SK-N-SH (cell line): ENCODE data around the gene PPP1R12B. TPM values are rescaled to one million over a fixed set of nuclear protein-coding genes. Genes with fewer than 3 reads are reported as not detected.
"Not testable (repeated sequence)": the region's sequence is repeated elsewhere in the genome, so short reads cannot be mapped to it uniquely, and the experiment has no call there.

ENCODE experiments used
- CTCF ChIA-PET: fragments of 300-600, 350-600 bp; formaldehyde crosslinking; extraction: SDS; loops from one replicate; lab custom pipeline; 2021; lab: Yijun Ruan, JAX
- POLR2A ChIA-PET: fragments of 350-600 bp; sonication (Branson Sonifier 250); formaldehyde crosslinking; extraction: SDS; loops from one replicate; lab custom pipeline; 2020; ENCODE audit warnings: antibody characterized with exemption, inconsistent platforms; lab: Yijun Ruan, JAX
- DNase-seq: peaks from one replicate; pipeline ENCODE4 v3.0.0; 2012
- H2AFZ ChIP-seq: fragments of 200-600 bp; sonication (generic); 2 replicates; pipeline ENCODE4 v1.8.1; 2016; ENCODE audit warnings: antibody characterized with exemption, mild to moderate bottlenecking, low read depth
- H3F3A ChIP-seq: fragments of 200-600 bp; sonication (generic); replicated peaks from 2 replicates; pipeline ENCODE3; 2016; ENCODE audit warnings: antibody characterized with exemption, mild to moderate bottlenecking; ENCODE audit not compliant: insufficient read depth
- H3K27ac ChIP-seq, 2 experiments: fragments of 200-500 bp in 1 of 2; fragments of 200-600 bp in 1 of 2; sonication (Bioruptor generic) in 1 of 2; sonication (generic), shearing (Covaris generic) in 1 of 2; 2 replicates each; pipeline versions ENCODE4 v1.5.1 to v1.6.1; 2014 to 2016; ENCODE audit warnings: low read depth in 2 of 2, inconsistent platforms in 1 of 2, low read length in 1 of 2, mild to moderate bottlenecking in 1 of 2, mixed read lengths in 1 of 2
- H3K27me3 ChIP-seq: fragments of 200-600 bp; sonication (generic), shearing (Covaris generic); 2 replicates; pipeline ENCODE4 v1.6.1; 2016; ENCODE audit warnings: mixed run types; ENCODE audit not compliant: insufficient read depth
- H3K36me3 ChIP-seq, 2 experiments: fragments of 200-500 bp in 1 of 2; fragments of 200-600 bp in 1 of 2; sonication (Bioruptor generic) in 1 of 2; sonication (generic) in 1 of 2; replicated peaks in 1 of 2; 2 replicates each; pipeline versions ENCODE3 to v1.5.1; 2014 to 2016; ENCODE audit warnings: low read length in 1 of 2, mild to moderate bottlenecking in 1 of 2; ENCODE audit not compliant: insufficient read depth in 2 of 2, control insufficient read depth in 1 of 2
- H3K4me1 ChIP-seq, 2 experiments: fragments of 200-500 bp in 1 of 2; fragments of 200-600 bp in 1 of 2; sonication (Bioruptor generic) in 1 of 2; sonication (generic), shearing (Covaris generic) in 1 of 2; 2 replicates each; pipeline versions ENCODE4 v1.5.1 to v1.6.1; 2014 to 2016; ENCODE audit warnings: low read depth in 1 of 2, low read length in 1 of 2, mixed run types in 1 of 2; ENCODE audit not compliant: insufficient read depth in 2 of 2, control insufficient read depth in 1 of 2
- H3K4me2 ChIP-seq: fragments of 200-600 bp; sonication (generic), shearing (Covaris generic); 2 replicates; pipeline ENCODE4 v1.6.1; 2017; ENCODE audit warnings: mixed run types
- H3K4me3 ChIP-seq, 2 experiments: fragments of 200-500 bp in 1 of 2; fragments of 200-600 bp in 1 of 2; sonication (Bioruptor generic) in 1 of 2; sonication (generic), shearing (Covaris generic) in 1 of 2; 2 replicates each; pipeline versions ENCODE4 v1.5.1 to v1.8.1; 2014 to 2016; ENCODE audit warnings: low read depth in 2 of 2, inconsistent platforms in 1 of 2, low read length in 1 of 2, mild to moderate bottlenecking in 1 of 2, mixed read lengths in 1 of 2, moderate library complexity in 1 of 2
- H3K79me2 ChIP-seq: fragments of 200-600 bp; sonication (generic); 2 replicates; pipeline ENCODE4 v1.8.1; 2017; ENCODE audit warnings: mild to moderate bottlenecking; ENCODE audit not compliant: insufficient read depth
- H3K9ac ChIP-seq: fragments of 200-600 bp; sonication (generic); 2 replicates; pipeline ENCODE4 v1.6.1; 2017; ENCODE audit warnings: mixed run types
- H3K9me2 ChIP-seq: fragments of 200-600 bp; sonication (generic); 2 replicates; pipeline ENCODE4 v1.6.1; 2017; ENCODE audit warnings: mixed run types
- H3K9me3 ChIP-seq: fragments of 200-600 bp; sonication (generic); 2 replicates; pipeline ENCODE4 v1.6.1; 2017; ENCODE audit warnings: mixed run types, mild to moderate bottlenecking, moderate library complexity
- H4K20me1 ChIP-seq: fragments of 200-600 bp; sonication (generic); 2 replicates; pipeline ENCODE4 v1.6.1; 2017; ENCODE audit warnings: mild to moderate bottlenecking, mixed run types; ENCODE audit not compliant: insufficient read depth
- FOSL2 ChIP-seq: IDR thresholded peaks from 2 replicates; pipeline ENCODE4 v1.4.0; 2012; ENCODE audit warnings: low read depth, mild to moderate bottlenecking, moderate library complexity, borderline replicate concordance
- JUND ChIP-seq: IDR thresholded peaks from 2 replicates; pipeline ENCODE4 v1.4.0; 2012
- MEF2A ChIP-seq: IDR thresholded peaks from 2 replicates; pipeline ENCODE4 v1.4.0; 2012; ENCODE audit warnings: low read depth, borderline replicate concordance
- RAD21 ChIP-seq: IDR thresholded peaks from 2 replicates; pipeline ENCODE4 v1.6.1; 2012; ENCODE audit warnings: mild to moderate bottlenecking, low read length
- SMC3 ChIP-seq: IDR thresholded peaks from 2 replicates; pipeline ENCODE4 v1.6.1; 2012; ENCODE audit warnings: low read depth, low read length, improper control_type of control experiment
- TEAD4 ChIP-seq: IDR thresholded peaks from 2 replicates; pipeline ENCODE4 v1.4.0; 2012; ENCODE audit warnings: mild to moderate bottlenecking, borderline replicate concordance; ENCODE audit not compliant: insufficient read depth
- WGBS: methylation state at CpG from one replicate; pipeline ENCODE4 v1.1.6; 2017; ENCODE audit warnings: low lambda C conversion rate; 5-methylcytosine and 5-hydroxymethylcytosine counted together
- polyA plus RNA-seq, 3 experiments: library from polyadenylated mRNA; depleted of rRNA; stranded (reverse); fragments of >200 nt; gene quantifications; 2 replicates each; pipeline ENCODE4 v1.2.3, GENCODE V29; 2012
- TF ChIP-seq, protein P1 (sequence below): fragments of 200-600 bp; sonication (generic); IDR thresholded peaks from 2 replicates; pipeline ENCODE4 v1.6.1; 2017; ENCODE audit warnings: antibody characterized with exemption, mild to moderate bottlenecking, moderate library complexity

The PPP1R12B gene
- polyA plus RNA-seq, 1 of the 3 experiments (the other 2 are of a cell fraction): 2.8 TPM

DNA sequence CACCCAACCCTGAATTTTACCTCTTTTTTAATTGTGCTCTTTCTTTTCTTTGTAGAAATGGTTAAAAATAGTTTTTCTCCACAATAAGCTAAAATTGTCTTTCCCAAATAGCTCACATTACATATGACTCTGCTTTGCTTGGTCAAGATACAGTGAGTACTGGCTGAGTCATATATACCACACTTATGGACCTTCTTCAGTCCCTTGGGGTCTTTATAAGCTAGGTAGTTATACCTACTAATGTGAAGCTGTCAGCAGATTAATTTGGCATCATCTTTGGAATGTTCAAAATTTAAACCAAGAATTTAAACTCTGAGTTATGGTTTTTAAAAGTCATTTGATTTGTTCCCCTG lies 111.6 kb downstream of the PPP1R12B start:
- not testable (repeated sequence) for H3K9me2 ChIP-seq, H4K20me1 ChIP-seq
- H3K4me2 ChIP-seq: peak overlapping the region; percentile 61
- TF ChIP-seq FOSL2 (peak; percentile 76), MEF2A (peak; percentile 73), JUND (peak; percentile 41)
- TF ChIP-seq, all 33 proteins: peak for 3; not testable (repeated sequence) for 30
- POLR2A ChIA-PET, H2AFZ ChIP-seq, H3K79me2 ChIP-seq, H3K27me3 ChIP-seq, DNase-seq, H3K36me3 ChIP-seq, H3K4me3 ChIP-seq, H3K9me3 ChIP-seq: not testable (repeated sequence)
- peak overlapping the region; percentile 26; the same call in 1 of the 2 replicates for H3K9ac ChIP-seq
- H3K27ac ChIP-seq: peak overlapping the region; percentile 22 to 69; a peak in 3 of 4 replicates
- H3K4me1 ChIP-seq: peaks cover 0 to 14% of the 10 kb centered on the region in 2 experiments; a peak in 3 of 4 replicates
- CTCF ChIA-PET: interaction anchor here (0.7 to 8.3 kb wide), 4 partner anchors 116 to 267 kb away, joined by 3 to 67 read pairs (median 3); no protein-coding TSS in a partner anchor
- H3F3A ChIP-seq: peaks cover 23% of the 10 kb centered on the region

DNA sequence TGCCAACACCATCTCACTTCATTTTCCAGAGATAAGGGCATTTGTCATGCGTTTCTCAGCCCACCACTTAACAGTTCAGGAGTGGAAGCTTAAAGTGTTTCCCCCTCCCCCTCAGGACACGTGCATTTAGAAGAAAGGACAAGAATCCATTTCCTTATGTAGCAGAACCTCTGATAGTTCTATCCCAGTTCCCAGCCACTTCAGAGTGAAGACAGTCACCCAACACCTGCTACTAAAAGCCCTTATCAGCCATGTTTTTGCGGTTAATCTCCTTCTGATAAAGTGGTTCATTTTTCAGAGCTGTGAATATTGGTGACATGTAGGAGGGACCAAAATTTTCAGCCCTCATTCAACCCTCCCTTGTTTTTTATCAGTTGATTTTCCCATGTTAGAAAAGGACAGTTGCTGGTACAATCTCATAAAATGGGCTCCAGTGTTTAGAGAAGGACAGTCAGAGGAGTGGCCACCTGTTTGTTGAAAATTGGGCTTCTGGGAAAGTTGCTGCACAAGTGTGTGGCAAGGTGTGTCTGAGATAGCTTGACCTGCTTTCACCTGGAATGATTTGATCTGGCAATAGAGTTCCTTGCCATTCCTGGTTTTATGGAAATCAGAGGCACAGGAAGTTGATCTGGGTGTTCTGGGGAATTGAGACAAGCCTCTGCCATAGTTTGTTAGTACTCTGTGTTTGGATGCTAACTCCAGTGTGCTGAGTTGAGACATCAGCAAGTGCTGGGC lies 114.0 kb downstream of the PPP1R12B start:
- H4K20me1 ChIP-seq: no peaks in the 10 kb centered on the region
- peaks cover 14% of the 10 kb centered on the region for H3F3A ChIP-seq
- H2AFZ ChIP-seq: no peak overlapping the region
- H3K4me1 ChIP-seq: peaks cover 0 to 14% of the 10 kb centered on the region in 2 experiments; a peak in 3 of 4 replicates
- no peaks in the 10 kb centered on the region for H3K9me3 ChIP-seq
- no peaks in the 10 kb centered on the region for H3K79me2 ChIP-seq
- no peak overlapping the region for H3K4me2 ChIP-seq
- no peak overlapping the region for H3K4me3 ChIP-seq
- no peak overlapping the region for H3K9ac ChIP-seq
- DNase-seq: no peak
- H3K27me3 ChIP-seq: no peaks in the 10 kb centered on the region
- ChIA-PET POLR2A (no interaction called here), CTCF (interaction anchor here (1.7 to 8.3 kb wide), 3 partner anchors 138 to 255 kb away, joined by 3 to 67 read pairs (median 10); no protein-coding TSS in a partner anchor)
- TF ChIP-seq TEAD4: no peak
- no peak for TF ChIP-seq JUND
- no peak for TF ChIP-seq SMC3
- no peaks in the 10 kb centered on the region for H3K9me2 ChIP-seq
- no peak overlapping the region for H3K27ac ChIP-seq
- no peaks in the 10 kb centered on the region for H3K36me3 ChIP-seq
- WGBS: 95% methylated on average over 3 of the region's 3 CpGs

DNA sequence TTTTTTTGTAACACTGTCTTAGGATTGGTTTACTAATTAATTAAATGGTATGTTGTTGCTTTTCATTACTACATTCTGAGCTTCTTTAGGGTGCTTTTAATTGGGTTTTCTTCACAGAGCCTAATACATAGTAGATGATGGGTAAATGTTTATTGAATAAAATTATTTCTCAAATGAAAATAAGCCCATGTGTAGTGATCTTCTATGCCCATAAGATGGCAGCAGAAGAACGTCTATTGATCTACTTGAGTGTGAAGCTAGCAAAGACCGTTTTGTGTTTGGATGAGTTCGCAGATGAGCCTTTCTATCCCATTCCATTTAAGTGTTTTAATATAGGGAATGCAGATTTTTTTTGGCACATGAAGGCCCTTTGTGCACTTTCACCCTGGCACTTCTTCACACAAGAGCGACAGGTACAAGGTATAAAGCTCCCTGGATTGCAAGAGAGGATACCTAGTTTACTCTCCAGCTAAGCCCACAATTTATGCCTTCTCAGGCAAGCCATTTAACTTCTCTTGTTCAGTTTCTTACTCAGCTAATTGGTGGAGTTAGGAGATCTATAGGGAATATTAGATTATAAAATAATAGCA lies 115.7 kb downstream of the PPP1R12B start:
- H3K79me2 ChIP-seq, H3K4me2 ChIP-seq, H4K20me1 ChIP-seq, H3K9me3 ChIP-seq, H3K4me1 ChIP-seq, H3K27ac ChIP-seq, H3K27me3 ChIP-seq, H2AFZ ChIP-seq, POLR2A ChIA-PET, H3K9me2 ChIP-seq, DNase-seq, H3K4me3 ChIP-seq, H3K9ac ChIP-seq, H3K36me3 ChIP-seq: not testable (repeated sequence)
- TF ChIP-seq RAD21: peak; percentile 75
- TF ChIP-seq SMC3: peak; percentile 57
- TF ChIP-seq, protein P1, sequence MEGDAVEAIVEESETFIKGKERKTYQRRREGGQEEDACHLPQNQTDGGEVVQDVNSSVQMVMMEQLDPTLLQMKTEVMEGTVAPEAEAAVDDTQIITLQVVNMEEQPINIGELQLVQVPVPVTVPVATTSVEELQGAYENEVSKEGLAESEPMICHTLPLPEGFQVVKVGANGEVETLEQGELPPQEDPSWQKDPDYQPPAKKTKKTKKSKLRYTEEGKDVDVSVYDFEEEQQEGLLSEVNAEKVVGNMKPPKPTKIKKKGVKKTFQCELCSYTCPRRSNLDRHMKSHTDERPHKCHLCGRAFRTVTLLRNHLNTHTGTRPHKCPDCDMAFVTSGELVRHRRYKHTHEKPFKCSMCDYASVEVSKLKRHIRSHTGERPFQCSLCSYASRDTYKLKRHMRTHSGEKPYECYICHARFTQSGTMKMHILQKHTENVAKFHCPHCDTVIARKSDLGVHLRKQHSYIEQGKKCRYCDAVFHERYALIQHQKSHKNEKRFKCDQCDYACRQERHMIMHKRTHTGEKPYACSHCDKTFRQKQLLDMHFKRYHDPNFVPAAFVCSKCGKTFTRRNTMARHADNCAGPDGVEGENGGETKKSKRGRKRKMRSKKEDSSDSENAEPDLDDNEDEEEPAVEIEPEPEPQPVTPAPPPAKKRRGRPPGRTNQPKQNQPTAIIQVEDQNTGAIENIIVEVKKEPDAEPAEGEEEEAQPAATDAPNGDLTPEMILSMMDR: peak; percentile 66
- peaks cover 12% of the 10 kb centered on the region for H3F3A ChIP-seq
- 39% methylated on average over 4 of the region's 4 CpGs for WGBS
- CTCF ChIA-PET: interaction anchor here (0.6 to 8.3 kb wide), 30 partner anchors 15 to 334 kb away, joined by 3 to 67 read pairs (median 3); partner anchors contain the start of gene UBE2T

DNA sequence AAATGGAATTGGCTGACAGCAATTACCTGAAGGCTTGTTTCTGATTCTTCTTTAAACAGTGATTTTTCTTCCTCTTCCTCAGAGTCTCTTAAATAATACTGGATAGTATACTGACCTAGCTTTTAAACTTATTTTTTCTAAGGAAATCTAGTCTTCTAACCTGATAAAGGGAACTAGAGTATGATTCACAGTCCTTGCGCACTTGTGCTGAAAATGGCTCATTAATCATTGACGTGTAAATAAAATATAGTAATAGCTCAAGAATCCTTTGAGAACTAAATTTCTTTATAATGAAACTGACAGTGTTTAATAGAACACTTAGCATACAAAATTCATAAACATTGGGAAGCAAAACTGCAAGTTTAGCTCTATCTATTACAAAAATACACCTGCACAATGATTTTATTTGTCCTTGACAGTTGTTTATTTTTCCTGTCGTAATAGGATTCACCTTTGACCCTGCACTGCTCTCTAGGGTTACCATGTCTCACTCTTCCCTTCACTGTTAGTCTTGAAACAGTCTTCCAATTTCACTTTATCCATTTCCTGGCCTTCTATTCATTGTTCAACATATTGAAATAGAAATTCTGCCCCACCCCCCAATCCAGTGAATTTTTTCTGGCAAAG lies 117.3 kb downstream of the PPP1R12B start:
- POLR2A ChIA-PET, H3K9me3 ChIP-seq, H2AFZ ChIP-seq, H3K9ac ChIP-seq, H3K27me3 ChIP-seq, H3K36me3 ChIP-seq, H3K4me2 ChIP-seq, H4K20me1 ChIP-seq, H3K4me1 ChIP-seq, H3F3A ChIP-seq, H3K27ac ChIP-seq, DNase-seq, H3K4me3 ChIP-seq, H3K79me2 ChIP-seq, H3K9me2 ChIP-seq: not testable (repeated sequence)
- CTCF ChIA-PET: interaction anchor here (0.9 to 8.3 kb wide), 4 partner anchors 36 to 252 kb away, joined by 3 to 67 read pairs (median 14); no protein-coding TSS in a partner anchor
- WGBS: 79% methylated on average over 3 of the region's 3 CpGs
